AG04450 (cell line): ENCODE data around the gene HP1BP3. TPM values are rescaled to one million over a fixed set of nuclear protein-coding genes. Genes with fewer than 3 reads are reported as not detected.
A peak's percentile ranks its signal among the peaks of the same experiment; 100 is the strongest.
"Not testable (repeated sequence)": the region's sequence is repeated elsewhere in the genome, so short reads cannot be mapped to it uniquely, and the experiment has no call there.

Source experiments
- CTCF ChIA-PET: fragments of 300-600, 350-600 bp; formaldehyde crosslinking; extraction: SDS; loops from one replicate; lab custom pipeline; 2022; ENCODE audit warnings: antibody characterized with exemption, inconsistent platforms; lab: Charles Lee
- POLR2A ChIA-PET: fragments of 350-600 bp; formaldehyde crosslinking; extraction: SDS; loops from one replicate; lab custom pipeline; 2021; ENCODE audit warnings: antibody characterized with exemption, inconsistent platforms; lab: Yijun Ruan, JAX
- DNase-seq: peaks from one replicate; pipeline ENCODE4 v3.0.0-alpha.2; 2011; ENCODE audit warnings: low read depth, low spot score
- H3K27ac ChIP-seq: one replicate; pipeline ENCODE4 v1.5.1; 2012; ENCODE audit warnings: low read depth, low read length, control low read depth
- H3K27me3 ChIP-seq: one replicate; pipeline ENCODE4 v1.6.0; 2012; ENCODE audit warnings: low read length; ENCODE audit not compliant: control insufficient read depth, insufficient read depth
- H3K4me3 ChIP-seq: 2 replicates; pipeline ENCODE4 v1.5.1; 2011; ENCODE audit warnings: mild to moderate bottlenecking, low read depth, low read length, control low read depth
- H3K9me3 ChIP-seq: 2 replicates; pipeline ENCODE4 v1.5.1; 2012; ENCODE audit warnings: low read length; ENCODE audit not compliant: control insufficient read depth, insufficient read depth
- polyA plus RNA-seq: library from polyadenylated mRNA; depleted of rRNA; stranded (reverse); fragments of >200 nt; gene quantifications from 2 replicates; pipeline ENCODE4 v1.2.3, GENCODE V29; 2011
- TF ChIP-seq, protein P1 (sequence below): IDR thresholded peaks from 2 replicates; pipeline ENCODE4 v1.5.1; 2011; ENCODE audit warnings: low read depth, low read length, control low read depth, inconsistent platforms

The HP1BP3 gene
- polyA plus RNA-seq, 1 experiment: 203 TPM

DNA sequence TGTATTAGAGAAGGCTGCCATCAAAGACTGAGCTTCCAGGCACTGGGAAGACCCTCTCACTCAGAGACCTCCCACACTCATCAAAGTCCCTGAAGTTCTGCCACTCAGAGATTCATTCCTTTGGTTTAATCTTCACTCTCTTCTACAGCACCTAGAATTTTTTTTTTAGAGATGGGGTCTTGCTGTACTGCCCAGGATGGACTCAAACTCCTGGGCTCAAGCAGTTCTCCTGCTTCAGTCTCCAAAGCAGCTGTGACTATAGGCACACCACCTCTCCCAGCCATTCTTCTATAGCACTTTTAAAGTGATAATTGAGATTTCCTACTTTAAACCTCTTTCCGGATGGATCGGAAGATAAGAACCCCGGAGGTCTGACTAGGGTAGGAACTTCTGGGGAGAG, 3.7 kb upstream of the HP1BP3 start:
- POLR2A ChIA-PET: no interaction called here
- Histone ChIP-seq H3K9me3 (no peaks in the 10 kb centered on the region), H3K4me3 (no peak overlapping the region), H3K27ac (no peak overlapping the region), H3K27me3 (no peaks in the 10 kb centered on the region)
- TF ChIP-seq, protein P1, sequence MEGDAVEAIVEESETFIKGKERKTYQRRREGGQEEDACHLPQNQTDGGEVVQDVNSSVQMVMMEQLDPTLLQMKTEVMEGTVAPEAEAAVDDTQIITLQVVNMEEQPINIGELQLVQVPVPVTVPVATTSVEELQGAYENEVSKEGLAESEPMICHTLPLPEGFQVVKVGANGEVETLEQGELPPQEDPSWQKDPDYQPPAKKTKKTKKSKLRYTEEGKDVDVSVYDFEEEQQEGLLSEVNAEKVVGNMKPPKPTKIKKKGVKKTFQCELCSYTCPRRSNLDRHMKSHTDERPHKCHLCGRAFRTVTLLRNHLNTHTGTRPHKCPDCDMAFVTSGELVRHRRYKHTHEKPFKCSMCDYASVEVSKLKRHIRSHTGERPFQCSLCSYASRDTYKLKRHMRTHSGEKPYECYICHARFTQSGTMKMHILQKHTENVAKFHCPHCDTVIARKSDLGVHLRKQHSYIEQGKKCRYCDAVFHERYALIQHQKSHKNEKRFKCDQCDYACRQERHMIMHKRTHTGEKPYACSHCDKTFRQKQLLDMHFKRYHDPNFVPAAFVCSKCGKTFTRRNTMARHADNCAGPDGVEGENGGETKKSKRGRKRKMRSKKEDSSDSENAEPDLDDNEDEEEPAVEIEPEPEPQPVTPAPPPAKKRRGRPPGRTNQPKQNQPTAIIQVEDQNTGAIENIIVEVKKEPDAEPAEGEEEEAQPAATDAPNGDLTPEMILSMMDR: no peak
- no peak for DNase-seq
- CTCF ChIA-PET: no interaction called here

DNA sequence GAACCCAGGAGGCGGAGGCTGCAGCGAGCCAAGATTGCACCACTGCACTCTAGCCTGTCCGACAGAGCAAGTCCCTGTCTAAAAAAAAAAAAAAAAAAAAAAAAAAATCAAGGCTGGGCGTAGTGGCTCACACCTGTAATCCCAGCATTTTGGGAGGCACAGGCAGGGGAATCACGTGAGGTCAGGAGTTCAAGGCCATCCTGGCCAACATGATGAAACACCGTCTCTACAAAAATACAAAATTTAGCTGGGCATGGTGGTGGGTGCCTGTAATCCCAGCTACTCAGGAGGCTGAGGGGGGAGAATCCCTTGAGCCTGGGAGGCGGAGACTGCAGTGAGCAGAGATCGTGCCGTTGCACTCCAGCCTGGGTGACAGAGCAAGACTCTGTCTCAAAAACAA, 2.5 kb upstream of the HP1BP3 start:
- H3K4me3 ChIP-seq, H3K9me3 ChIP-seq, H3K27ac ChIP-seq, DNase-seq, H3K27me3 ChIP-seq, POLR2A ChIA-PET: not testable (repeated sequence)
- CTCF ChIA-PET: interaction anchor here (0.7 to 2.3 kb wide), 3 partner anchors 88 to 406 kb away, joined by 5 to 8 read pairs (median 7); no protein-coding TSS in a partner anchor

DNA sequence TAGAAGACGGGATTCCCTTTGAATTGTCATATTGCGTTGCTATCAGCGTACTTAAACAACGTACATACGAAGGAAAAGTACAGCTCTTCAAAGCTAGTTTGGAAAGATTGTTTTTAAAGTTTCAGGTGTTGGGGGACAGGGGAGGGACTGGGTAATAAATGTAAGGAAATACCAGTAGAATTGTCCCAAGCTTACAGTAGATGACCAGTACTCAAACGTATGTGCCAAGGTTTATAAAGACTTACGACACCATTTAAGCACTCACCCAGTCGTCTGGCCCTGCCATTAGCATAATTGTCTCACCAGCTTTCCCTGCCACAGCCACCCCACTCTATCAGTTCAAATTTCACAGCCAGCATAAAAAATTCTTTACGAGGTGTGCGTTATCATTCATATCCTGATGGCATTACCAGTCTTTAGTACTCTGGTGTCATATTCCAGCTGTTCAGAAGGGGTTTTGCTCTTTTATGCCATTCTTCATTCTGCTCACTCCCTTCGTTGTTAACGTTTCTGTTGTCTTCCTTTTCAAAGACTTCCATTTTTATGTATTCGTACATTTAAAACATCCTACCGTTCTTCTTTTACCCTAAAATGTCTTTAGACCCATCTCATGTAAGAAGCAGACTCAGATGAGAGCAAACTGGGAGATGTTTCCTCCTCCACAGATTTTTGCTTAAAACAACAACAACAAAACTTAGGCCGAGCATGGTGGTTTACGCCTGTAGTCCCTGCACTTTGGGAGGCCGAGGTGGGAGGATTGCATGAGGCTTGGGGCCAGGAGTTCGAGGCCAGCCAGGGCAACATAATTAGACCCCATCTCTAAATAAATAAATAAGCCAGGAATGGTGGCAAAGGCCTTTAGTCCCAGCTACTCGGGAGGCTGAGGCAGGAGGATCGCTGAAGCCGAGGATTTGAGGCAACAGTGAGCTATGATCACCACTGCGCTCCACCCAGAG, 1.0 kb upstream of the HP1BP3 start:
- no peaks in the 10 kb centered on the region for H3K9me3 ChIP-seq
- TF ChIP-seq, protein P1: no peak
- H3K27ac ChIP-seq: peak overlapping the region; percentile 97
- peak overlapping the region; percentile 94 for H3K4me3 ChIP-seq
- POLR2A ChIA-PET: interaction anchor here (0.9 to 2.4 kb wide), 2 partner anchors 79 to 91 kb away, joined by 3 to 8 read pairs; no protein-coding TSS in a partner anchor
- DNase-seq: no peak
- CTCF ChIA-PET: interaction anchor here (1.3 to 2.3 kb wide), 2 partner anchors 91 to 407 kb away, joined by 5 to 8 read pairs; no protein-coding TSS in a partner anchor
- no peaks in the 10 kb centered on the region for H3K27me3 ChIP-seq

DNA sequence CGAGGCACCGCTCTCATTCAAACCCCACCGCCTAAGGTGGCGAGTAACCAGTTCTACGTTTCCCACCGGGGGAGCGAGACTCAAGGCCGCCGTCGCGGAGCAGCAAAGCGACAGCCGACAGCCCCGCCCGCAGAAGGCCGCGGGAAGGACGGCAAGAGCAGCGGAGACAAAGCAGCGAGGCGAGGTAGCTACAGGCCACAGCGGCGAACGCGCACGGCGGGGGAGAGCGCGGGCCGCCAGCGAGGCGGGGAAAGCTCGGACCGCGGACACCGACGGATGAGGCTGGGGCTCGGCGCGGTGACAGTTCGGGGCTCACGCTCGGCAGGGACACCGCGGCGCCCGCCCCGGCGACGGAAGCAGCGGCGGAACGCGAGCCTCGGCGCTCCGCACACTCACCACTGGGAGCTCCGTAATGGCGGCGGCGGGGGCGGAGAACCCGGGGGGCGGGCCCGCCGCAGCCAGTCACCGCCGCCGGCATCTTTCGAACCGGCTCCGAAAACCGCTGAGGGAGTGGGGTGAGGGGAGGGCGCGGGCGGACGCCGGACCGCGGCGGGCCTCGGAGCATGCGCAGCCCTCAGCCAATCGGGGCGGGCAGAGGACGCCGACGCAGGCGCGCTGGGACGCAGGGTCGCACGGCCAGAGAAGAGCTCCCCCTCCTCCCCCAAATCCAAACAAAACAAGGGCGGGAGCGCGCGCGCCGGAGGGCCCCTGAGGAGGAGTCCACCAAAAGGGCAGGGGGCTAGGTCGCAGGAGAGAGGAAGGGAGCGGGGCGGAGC, 666 bp downstream of the HP1BP3 start:
- no peaks in the 10 kb centered on the region for H3K9me3 ChIP-seq
- no peaks in the 10 kb centered on the region for H3K27me3 ChIP-seq
- DNase-seq: peak; percentile 81
- TF ChIP-seq, protein P1: no peak
- H3K27ac ChIP-seq: peak overlapping the region; percentile 87
- ChIA-PET CTCF (interaction anchor here (1.0 to 1.1 kb wide), 3 partner anchors 89 to 408 kb away, joined by 4 to 7 read pairs (median 7); no protein-coding TSS in a partner anchor), POLR2A (interaction anchor here (0.5 to 2.4 kb wide), 27 partner anchors 11 to 409 kb away, joined by 3 to 9 read pairs (median 4); partner anchors contain the start of genes KIF17 and SH2D5)
- peak overlapping the region; percentile 94 for H3K4me3 ChIP-seq

DNA sequence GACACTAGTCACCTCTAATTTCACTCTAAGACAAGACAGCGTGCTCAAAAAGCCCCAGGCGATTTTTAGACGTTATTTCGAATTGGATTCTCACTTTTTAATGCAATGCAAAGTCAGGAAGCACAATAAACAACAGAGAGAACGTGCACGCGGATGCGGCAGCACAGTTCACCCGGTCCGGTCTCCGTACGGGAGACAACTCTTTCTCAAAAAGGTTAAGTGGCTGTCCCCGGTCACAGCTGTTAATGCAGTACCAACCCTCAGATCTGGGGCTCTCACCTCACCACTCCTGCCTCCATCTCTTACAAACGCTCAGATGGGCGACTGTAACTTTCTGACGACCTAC, 1.2 kb downstream of the HP1BP3 start:
- DNase-seq: no peak
- Histone ChIP-seq H3K27ac (peak overlapping the region; percentile 68), H3K9me3 (no peaks in the 10 kb centered on the region), H3K4me3 (peak overlapping the region; percentile 94), H3K27me3 (no peaks in the 10 kb centered on the region)
- TF ChIP-seq, protein P1: no peak
- POLR2A ChIA-PET: interaction anchor here (0.6 to 2.4 kb wide), 12 partner anchors 11 to 409 kb away, joined by 3 to 9 read pairs (median 4); partner anchors contain the start of genes KIF17 and SH2D5
- CTCF ChIA-PET: interaction anchor here (1.0 to 1.1 kb wide), 2 partner anchors 89 to 409 kb away, joined by 4 to 7 read pairs; no protein-coding TSS in a partner anchor
